H1 (cell line): Measurements from ENCODE around the gene ERLEC1. TPM values are rescaled to one million over a fixed set of nuclear protein-coding genes. Genes with fewer than 3 reads are reported as not detected.

Source experiments
- CTCF ChIA-PET: fragments of 300-600 bp; sonication (Branson Sonifier 250); formaldehyde crosslinking; loops from one replicate; lab custom pipeline; 2021; ENCODE audit not compliant: partially characterized antibody; lab: Charles Lee
- POLR2A ChIA-PET: fragments of 300-600 bp; sonication (Branson Sonifier 250); formaldehyde crosslinking; loops from one replicate; lab custom pipeline; 2021; ENCODE audit warnings: inconsistent platforms; ENCODE audit not compliant: partially characterized antibody; lab: Charles Lee
- DNase-seq, 2 experiments: peaks; one replicate each; pipeline versions ENCODE4 v3.0.0 to v3.0.0-alpha.2; 2010 to 2022; ENCODE audit warnings: low spot score in 2 of 2, low read depth in 1 of 2, mixed read lengths in 1 of 2
- FAIRE-seq: peaks from 2 replicates; lab custom pipeline; 2011; peaks lifted over from hg19 to GRCh38; lab: Jason Lieb, UNC
- H2AFZ ChIP-seq: 2 replicates; pipeline ENCODE4 v1.8.1; 2012; ENCODE audit warnings: low read length, inconsistent platforms
- H2AK5ac ChIP-seq: 2 replicates; pipeline ENCODE4 v1.6.1; 2013; ENCODE audit warnings: low read depth, low read length
- H2BK120ac ChIP-seq: replicated peaks from 2 replicates; pipeline ENCODE3; 2013; ENCODE audit warnings: low read depth, low read length, inconsistent platforms
- H2BK12ac ChIP-seq: 2 replicates; pipeline ENCODE4 v1.6.1; 2013; ENCODE audit warnings: low read depth, low read length
- H2BK15ac ChIP-seq: 2 replicates; pipeline ENCODE4 v1.6.1; 2013; ENCODE audit warnings: low read length
- H2BK20ac ChIP-seq: 2 replicates; pipeline ENCODE4 v1.6.1; 2013; ENCODE audit warnings: low read length
- H2BK5ac ChIP-seq: 2 replicates; pipeline ENCODE4 v1.6.1; 2013; ENCODE audit warnings: low read depth, low read length
- H3K14ac ChIP-seq: 2 replicates; pipeline ENCODE4 v1.6.1; 2013; ENCODE audit warnings: inconsistent platforms; ENCODE audit not compliant: insufficient read length
- H3K18ac ChIP-seq: 2 replicates; pipeline ENCODE4 v1.6.1; 2013; ENCODE audit warnings: low read length; ENCODE audit errors: extremely low read depth
- H3K23ac ChIP-seq: 2 replicates; pipeline ENCODE4 v1.6.1; 2013; ENCODE audit warnings: inconsistent platforms; ENCODE audit not compliant: insufficient read length
- H3K23me2 ChIP-seq: 2 replicates; pipeline ENCODE4 v1.6.1; 2013; ENCODE audit warnings: low read depth, low read length
- H3K27ac ChIP-seq: 2 replicates; pipeline ENCODE4 v1.6.1; 2011; ENCODE audit warnings: low read depth, low read length, inconsistent platforms
- H3K27me3 ChIP-seq, 4 experiments: replicated peaks in 1 of 4; 1 replicate in 1 of 4; 2 replicates in 3 of 4; pipeline versions ENCODE4 v1.6.1 to v1.8.1; 2011 to 2013; ENCODE audit warnings: low read length in 3 of 4, mild to moderate bottlenecking in 3 of 4, inconsistent platforms in 2 of 4, mixed read lengths in 2 of 4, moderate library complexity in 1 of 4; ENCODE audit not compliant: control insufficient read depth in 3 of 4, insufficient read depth in 3 of 4; ENCODE audit errors: extremely low read depth in 1 of 4
- H3K36me3 ChIP-seq, 4 experiments: 2 replicates each; pipeline versions ENCODE4 v1.6.1 to v1.8.1; 2011 to 2013; ENCODE audit warnings: mild to moderate bottlenecking in 4 of 4, low read length in 3 of 4, moderate library complexity in 2 of 4, control low read depth in 1 of 4, inconsistent platforms in 1 of 4; ENCODE audit not compliant: insufficient read depth in 4 of 4, control insufficient read depth in 2 of 4
- H3K4ac ChIP-seq: replicated peaks from 2 replicates; pipeline ENCODE3; 2013; ENCODE audit warnings: low read length, low read depth, mixed read lengths, inconsistent platforms; ENCODE audit not compliant: insufficient read length
- H3K4me1 ChIP-seq, 4 experiments: replicated peaks in 1 of 4; 1 replicate in 1 of 4; 2 replicates in 3 of 4; pipeline versions ENCODE4 v1.6.1 to v1.8.1; 2011 to 2013; ENCODE audit warnings: low read length in 3 of 4, inconsistent platforms in 2 of 4, mixed read lengths in 1 of 4; ENCODE audit not compliant: insufficient read depth in 4 of 4, control insufficient read depth in 3 of 4
- H3K4me2 ChIP-seq, 2 experiments: 2 replicates each; pipeline versions ENCODE4 v1.6.1 to v1.8.1; 2011 to 2013; ENCODE audit warnings: low read depth in 2 of 2, low read length in 2 of 2, control low read depth in 1 of 2, inconsistent platforms in 1 of 2, mild to moderate bottlenecking in 1 of 2; ENCODE audit not compliant: insufficient read depth in 1 of 2
- H3K4me3 ChIP-seq, 4 experiments: fragments of 200-600, 300-600 bp in 1 of 4; sonication (generic), shearing (Covaris generic), sonication (Bioruptor Twin) in 1 of 4; 2 replicates each; pipeline versions ENCODE4 v1.5.1 to v1.8.1; 2011 to 2016; ENCODE audit warnings: low read length in 4 of 4, low read depth in 3 of 4, control low read depth in 2 of 4, inconsistent platforms in 2 of 4, mild to moderate bottlenecking in 2 of 4, mixed read lengths in 1 of 4, moderate library complexity in 1 of 4; ENCODE audit not compliant: insufficient read depth in 2 of 4; ENCODE audit errors: extremely low read depth in 1 of 4
- H3K56ac ChIP-seq: replicated peaks from 2 replicates; pipeline ENCODE3; 2013; ENCODE audit warnings: low read depth, mild to moderate bottlenecking, mixed read lengths, low read length, inconsistent platforms; ENCODE audit not compliant: insufficient read length
- H3K79me1 ChIP-seq: 2 replicates; pipeline ENCODE4 v1.6.1; 2013; ENCODE audit warnings: low read depth, low read length, control low read depth
- H3K79me2 ChIP-seq, 2 experiments: 2 replicates each; pipeline versions ENCODE4 v1.6.1 to v1.8.1; 2012 to 2013; ENCODE audit warnings: low read length in 2 of 2, mild to moderate bottlenecking in 2 of 2, inconsistent platforms in 1 of 2; ENCODE audit not compliant: insufficient read depth in 2 of 2, control insufficient read depth in 1 of 2
- H3K9ac ChIP-seq, 4 experiments: replicated peaks in 1 of 4; 1 replicate in 1 of 4; 2 replicates in 3 of 4; pipeline versions ENCODE4 v1.6.1 to v1.8.1; 2011 to 2013; ENCODE audit warnings: low read depth in 3 of 4, low read length in 3 of 4, control low read depth in 2 of 4, mild to moderate bottlenecking in 2 of 4, moderate library complexity in 2 of 4, inconsistent platforms in 1 of 4; ENCODE audit errors: extremely low read depth in 1 of 4
- H3K9me3 ChIP-seq, 2 experiments: 2 replicates each; pipeline versions ENCODE4 v1.6.1 to v1.8.1; 2012 to 2013; ENCODE audit warnings: mild to moderate bottlenecking in 2 of 2, moderate library complexity in 2 of 2, control low read depth in 1 of 2, inconsistent platforms in 1 of 2, low read depth in 1 of 2, low read length in 1 of 2, mixed read lengths in 1 of 2; ENCODE audit not compliant: insufficient read depth in 2 of 2
- H4K20me1 ChIP-seq, 2 experiments: replicated peaks in 1 of 2; 2 replicates each; pipeline versions ENCODE3 to v1.8.1; 2011 to 2013; ENCODE audit warnings: inconsistent platforms in 2 of 2, low read length in 2 of 2, mild to moderate bottlenecking in 1 of 2; ENCODE audit not compliant: insufficient read depth in 2 of 2, control insufficient read depth in 1 of 2
- H4K5ac ChIP-seq: 2 replicates; pipeline ENCODE4 v1.6.1; 2013; ENCODE audit warnings: low read length, low read depth, mixed read lengths, inconsistent platforms; ENCODE audit not compliant: insufficient read length
- H4K8ac ChIP-seq: 2 replicates; pipeline ENCODE4 v1.8.0; 2013; ENCODE audit warnings: mild to moderate bottlenecking, moderate library complexity, low read length, inconsistent platforms; ENCODE audit not compliant: insufficient read depth; ENCODE audit errors: extremely low read depth
- H4K91ac ChIP-seq: replicated peaks from 2 replicates; pipeline ENCODE3; 2013; ENCODE audit warnings: low read length, mixed read lengths, inconsistent platforms; ENCODE audit not compliant: insufficient read length
- NRF1 ChIP-seq: IDR thresholded peaks from 2 replicates; pipeline ENCODE4 v1.6.1; 2011; ENCODE audit warnings: mild to moderate bottlenecking, low read depth, low read length, improper control_type of control experiment
- PHF8 ChIP-seq: fragments of 200-600 bp; sonication (generic); conservative IDR thresholded peaks from 2 replicates; pipeline ENCODE4 v1.7.1; 2012; ENCODE audit warnings: low read depth, mild to moderate bottlenecking, inconsistent platforms, low read length, moderate library complexity
- SAP30 ChIP-seq: fragments of 300-600 bp; sonication (generic); IDR thresholded peaks from 2 replicates; pipeline ENCODE4 v1.7.1; 2012; ENCODE audit warnings: low read length, moderate library complexity, mild to moderate bottlenecking, inconsistent platforms; ENCODE audit not compliant: insufficient read depth, insufficient replicate concordance
- WGBS, 2 experiments: shearing (Covaris generic) in 1 of 2; methylation state at CpG; one replicate each; pipeline versions ENCODE4 v1.1.6 to v1.1.7; 2013 to 2015; ENCODE audit warnings: low lambda C conversion rate in 2 of 2, mixed read lengths in 2 of 2, inconsistent platforms in 1 of 2, low coverage in 1 of 2, missing lambda C conversion rate in 1 of 2; ENCODE audit not compliant: insufficient replicate concordance in 2 of 2, insufficient coverage in 1 of 2, insufficient read length in 1 of 2; ENCODE audit errors: extremely low coverage in 1 of 2, missing lambda C conversion rate in 1 of 2; 5-methylcytosine and 5-hydroxymethylcytosine counted together
- polyA plus RNA-seq, 7 experiments: library from polyadenylated mRNA; depleted of rRNA in 3 of 7; stranded (reverse) in 5 of 7; unstranded in 2 of 7; fragments of >200 nt in 5 of 7; fragments of 200-250 nt in 2 of 7; gene quantifications; 1 replicate in 5 of 7; 2 replicates in 1 of 7; 4 replicates in 1 of 7; pipeline versions ENCODE4 v1.2.1 to v1.2.3, GENCODE V29; 2011 to 2013; ENCODE audit warnings: missing spikeins in 2 of 7, mixed read lengths in 2 of 7
- total RNA-seq: library from RNA; stranded (reverse); fragmentation: NEBNext Ultra II Directional; extraction: Animal tissue kit (Norgen Biotek cat#: 25700); gene quantifications from 2 replicates; pipeline ENCODE4 v1.2.1, GENCODE V29; 2021
- TF ChIP-seq, protein P1 (sequence below): IDR thresholded peaks from 2 replicates; pipeline ENCODE4 v1.6.1; 2012; ENCODE audit warnings: inconsistent platforms

Gene ERLEC1
- total and polyA plus RNA-seq, 2 of the 8 experiments (the other 6 are each of a cell fraction or from before 2014, with no cell fraction given), result 12.9 to 26.7 TPM

DNA sequence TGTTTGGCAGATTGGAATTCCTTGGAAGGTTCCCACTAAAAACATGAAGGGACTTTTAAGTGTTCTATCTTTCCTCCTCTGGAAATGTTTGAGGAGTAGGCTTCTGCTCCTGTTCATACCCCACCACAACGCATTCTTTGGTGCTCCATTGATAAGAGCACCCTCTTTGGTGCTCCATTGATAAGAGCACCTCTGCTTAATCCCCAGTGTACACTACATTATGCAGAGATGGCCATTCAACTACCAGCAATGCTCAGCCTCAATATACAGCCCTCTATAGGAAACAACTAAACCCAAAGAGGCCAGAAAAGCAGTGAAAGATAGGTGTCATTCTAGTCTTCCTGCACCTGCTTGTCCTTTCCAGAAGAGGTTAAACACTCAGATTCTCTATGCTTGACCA is 21.1 kb upstream of the ERLEC1 start:
- Histone ChIP-seq H3K23ac (no peak overlapping the region), H2BK15ac (no peak overlapping the region), H2BK120ac (no peak overlapping the region), H3K4me1 (peaks cover 0 to 3% (median 0%) of the 10 kb centered on the region in 4 experiments; a peak in 1 of 7 replicates), H3K56ac (no peak overlapping the region), H3K9me3 (no peaks in the 10 kb centered on the region), H3K4me3 (no peak overlapping the region), H3K18ac (no peak overlapping the region), H4K5ac (no peak overlapping the region), H2BK5ac (no peak overlapping the region), H2AFZ (no peak overlapping the region), H3K14ac (no peak overlapping the region), H3K4ac (no peak overlapping the region), H2BK12ac (no peak overlapping the region), H3K36me3 (peaks cover 0 to 8% (median 5%) of the 10 kb centered on the region in 4 experiments; a peak in 4 of 8 replicates)
- POLR2A ChIA-PET, result interaction anchor here (11.3 kb wide), 1 partner anchor 19 kb away, joined by 124 read pairs; the partner anchor contains the start of genes ASB3 and ERLEC1
- 100% methylated on average over 1 of the region's 1 CpG; no CpG with 5 or more reads in 1 of the 2 experiments for WGBS, 2 experiments
- TF ChIP-seq, protein P1, sequence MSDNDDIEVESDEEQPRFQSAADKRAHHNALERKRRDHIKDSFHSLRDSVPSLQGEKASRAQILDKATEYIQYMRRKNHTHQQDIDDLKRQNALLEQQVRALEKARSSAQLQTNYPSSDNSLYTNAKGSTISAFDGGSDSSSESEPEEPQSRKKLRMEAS, result no peak
- TF ChIP-seq PHF8, result no peak
- TF ChIP-seq NRF1, result no peak
- TF ChIP-seq SAP30, result no peak
- TF ChIP-seq, all 59 proteins: peak for 0
- no peak overlapping the region for H3K4me2 ChIP-seq
- no peak overlapping the region for H2BK20ac ChIP-seq
- H3K27ac ChIP-seq, result no peak overlapping the region
- FAIRE-seq (no peak), DNase-seq (no peak)
- peaks cover 2% of the 10 kb centered on the region; the same call in 1 of the 2 replicates for H3K23me2 ChIP-seq
- CTCF ChIA-PET, result no interaction called here
- no peak overlapping the region for H4K91ac ChIP-seq
- H2AK5ac ChIP-seq, result no peak overlapping the region
- no peaks in the 10 kb centered on the region for H3K27me3 ChIP-seq
- H3K79me2 ChIP-seq, result peaks cover 0 to 23% of the 10 kb centered on the region in 2 experiments; a peak in 2 of 4 replicates
- H3K79me1 ChIP-seq, result no peaks in the 10 kb centered on the region
- no peak overlapping the region for H4K8ac ChIP-seq
- peaks cover 3 to 4% of the 10 kb centered on the region in 2 experiments for H4K20me1 ChIP-seq
- H3K9ac ChIP-seq, result no peak overlapping the region
